ENCODE measurements around the gene EVI2A. TPM values are rescaled to one million over a fixed set of nuclear protein-coding genes. Genes with fewer than 3 reads are reported as not detected.
A peak's percentile ranks its signal among the peaks of the same experiment; 100 is the strongest.

EVI2A gene
- total RNA-seq, 4 donors from 2014 or later = 2.9 to 5.5 (median 4.2) TPM

GRCh38 chr17:31320791-31321190 lies 631 bp downstream of the EVI2A start:
- Histone ChIP-seq H3K27ac (peak overlapping the region in 3 of 4 donors; percentile 51 to 76 (median 62)), H3K36me3 (peaks cover 0 to 1% (median 0%) of the 10 kb centered on the region in 3 donors), H3K27me3 (no peaks in the 10 kb centered on the region), H3K4me3 (peak overlapping the region in 2 of 4 donors; percentile 24 to 28), H3K9me3 (no peaks in the 10 kb centered on the region), H3K4me1 (peaks cover 0 to 7% (median 3%) of the 10 kb centered on the region in 4 donors)
- 11 to 26% methylated on average over 1 of the region's 1 CpG for WGBS, 2 donors
- DNase-seq (ENCODE audit: low spot score in 2 of 2) = no peak
- TF ChIP-seq CTCF (IDR thresholded peaks at IDR 0.05) (no peak), POLR2A (IDR thresholded peaks at IDR 0.05) (no peak), EP300 (IDR thresholded peaks at IDR 0.05) (no peak)

- H3K27me3 ChIP-seq = no peaks in the 10 kb centered on the region
- peaks cover 0 to 7% (median 3%) of the 10 kb centered on the region in 4 donors for H3K4me1 ChIP-seq
- 70 to 76% methylated on average over 2 of the region's 2 CpGs for WGBS, 2 donors
- peak overlapping the region in 2 of 4 donors; percentile 24 to 28 for H3K4me3 ChIP-seq
- H3K36me3 ChIP-seq = no peaks in the 10 kb centered on the region
- TF ChIP-seq EP300 (IDR thresholded peaks at IDR 0.05) (no peak), CTCF (IDR thresholded peaks at IDR 0.05) (no peak), POLR2A (IDR thresholded peaks at IDR 0.05) (no peak)
- no peaks in the 10 kb centered on the region for H3K9me3 ChIP-seq
- DNase-seq (ENCODE audit: low spot score in 2 of 2) = no peak
- peak overlapping the region in 2 of 4 donors; percentile 76 to 78 for H3K27ac ChIP-seq
These were observed 1.2 kb downstream of the EVI2A start for GRCh38 chr17:31320241-31320640.

GRCh38 chr17:31318851-31319661 lies 2.4 kb downstream of the EVI2A start:
- 74 to 77% methylated on average over 5 of the region's 5 CpGs for WGBS, 2 donors
- no peak for TF ChIP-seq EP300 (IDR thresholded peaks at IDR 0.05)
- TF ChIP-seq POLR2A (IDR thresholded peaks at IDR 0.05) = no peak
- TF ChIP-seq CTCF (IDR thresholded peaks at IDR 0.05) = no peak
- Histone ChIP-seq H3K9me3 (no peaks in the 10 kb centered on the region), H3K36me3 (no peaks in the 10 kb centered on the region), H3K27me3 (no peaks in the 10 kb centered on the region), H3K27ac (peak overlapping the region in 3 of 4 donors; percentile 76 to 82 (median 78)), H3K4me1 (peaks cover 0 to 7% (median 3%) of the 10 kb centered on the region in 4 donors), H3K4me3 (peak overlapping the region in 2 of 4 donors; percentile 27 to 28)
- DNase-seq (ENCODE audit: low spot score in 2 of 2) = no peak

GRCh38 chr17:31318298-31318801 lies 3.1 kb downstream of the EVI2A start:
- Histone ChIP-seq H3K4me1 (peaks cover 0 to 7% (median 3%) of the 10 kb centered on the region in 4 donors), H3K27me3 (no peaks in the 10 kb centered on the region), H3K27ac (peak overlapping the region in 3 of 4 donors; percentile 76 to 82 (median 78)), H3K9me3 (no peaks in the 10 kb centered on the region), H3K36me3 (no peaks in the 10 kb centered on the region), H3K4me3 (peak overlapping the region in 2 of 4 donors; percentile 15 to 27)
- 65 to 69% methylated on average over 8 of the region's 8 CpGs for WGBS, 2 donors
- peak; percentile 35 to 66 for DNase-seq (ENCODE audit: low spot score in 2 of 2)
- no peak for TF ChIP-seq CTCF (IDR thresholded peaks at IDR 0.05)
- TF ChIP-seq EP300 (IDR thresholded peaks at IDR 0.05) = peak in 1 of 2 donors; percentile 81

- Histone ChIP-seq H3K27ac (peak overlapping the region in 3 of 4 donors; percentile 13 to 72 (median 54)), H3K4me3 (no peak overlapping the region)
- 93 to 97% methylated on average over 3 of the region's 3 CpGs for WGBS, 2 donors
These were observed 6.7 kb downstream of the EVI2A start for GRCh38 chr17:31314782-31315100.

More at GRCh38 chr17:31314782-31315100, 6.7 kb downstream of the EVI2A start:
- peaks cover 0 to 7% (median 3%) of the 10 kb centered on the region in 4 donors for H3K4me1 ChIP-seq
- no peaks in the 10 kb centered on the region for H3K36me3 ChIP-seq
- H3K9me3 ChIP-seq = no peaks in the 10 kb centered on the region
- no peak for TF ChIP-seq CTCF (IDR thresholded peaks at IDR 0.05)
- no peak for TF ChIP-seq EP300 (IDR thresholded peaks at IDR 0.05)
- no peak for TF ChIP-seq POLR2A (IDR thresholded peaks at IDR 0.05)
- no peak for DNase-seq (ENCODE audit: low spot score in 2 of 2)
- no peaks in the 10 kb centered on the region for H3K27me3 ChIP-seq
